HG02610 (cell line): ENCODE data around the gene LSM12.

Source experiments
- ATAC-seq: cut with Tn5 transposase; IDR thresholded peaks from one replicate; pipeline ENCODE4 v1.9.1; 2021; ENCODE audit warnings: mild to moderate bottlenecking, moderate library complexity; ENCODE audit not compliant: unreplicated experiment

Gene LSM12

DNA sequence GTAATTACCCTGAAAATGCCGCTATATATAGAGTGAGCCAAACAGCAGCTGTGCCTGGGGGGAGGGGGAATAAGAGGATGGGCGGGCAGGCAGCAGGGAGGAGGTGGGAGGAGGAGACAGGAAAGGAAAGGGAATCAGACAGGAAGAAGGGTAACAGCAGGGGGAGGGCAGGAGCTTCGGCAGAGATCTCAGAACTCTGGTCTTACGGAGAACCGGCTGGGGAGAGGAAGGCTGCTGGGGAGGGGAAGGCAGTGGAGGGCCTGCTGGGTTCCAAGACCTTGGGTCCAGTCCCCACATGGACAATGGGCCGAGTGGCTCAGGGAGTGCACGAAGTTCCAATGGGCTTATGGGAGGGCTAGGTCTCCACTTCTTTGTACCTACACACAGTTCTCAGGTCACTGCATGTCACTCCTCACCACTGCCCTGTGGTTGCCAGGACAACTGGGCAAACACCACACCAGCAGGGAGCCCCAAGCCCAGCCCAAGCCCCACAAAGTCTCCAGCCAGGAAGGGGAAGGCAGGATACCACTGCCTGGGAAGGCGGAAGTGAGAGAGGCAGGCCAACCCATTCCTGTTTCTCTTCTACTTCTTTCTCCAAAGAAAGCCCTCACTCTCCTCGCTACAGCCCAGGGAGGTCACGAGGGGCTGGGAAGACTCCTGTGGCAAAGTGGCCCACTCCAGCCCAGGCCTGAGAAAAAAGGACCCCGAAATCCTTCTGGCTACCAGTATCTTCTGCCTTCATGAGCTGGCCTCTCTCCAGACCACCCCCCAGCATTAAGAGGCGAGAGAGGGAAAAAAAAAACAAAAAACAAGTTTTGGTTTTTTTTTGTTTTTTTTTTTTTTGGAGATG, 29.4 kb upstream of the LSM12 start:
- ATAC-seq: no peak

DNA sequence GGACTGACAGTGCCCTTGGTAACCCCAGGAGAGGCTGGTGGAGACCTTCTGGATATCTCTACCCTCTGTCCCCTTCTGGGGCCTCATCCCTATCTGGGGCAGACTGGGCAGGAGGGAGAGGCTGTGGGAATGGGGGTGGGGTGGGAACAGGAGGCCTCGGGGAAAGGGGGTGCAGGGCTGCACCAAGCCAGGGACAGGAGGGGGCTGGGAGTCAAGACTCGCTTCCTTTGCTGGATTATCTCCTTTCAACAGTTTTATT, 28.8 kb upstream of the LSM12 start:
- no peak for ATAC-seq

DNA sequence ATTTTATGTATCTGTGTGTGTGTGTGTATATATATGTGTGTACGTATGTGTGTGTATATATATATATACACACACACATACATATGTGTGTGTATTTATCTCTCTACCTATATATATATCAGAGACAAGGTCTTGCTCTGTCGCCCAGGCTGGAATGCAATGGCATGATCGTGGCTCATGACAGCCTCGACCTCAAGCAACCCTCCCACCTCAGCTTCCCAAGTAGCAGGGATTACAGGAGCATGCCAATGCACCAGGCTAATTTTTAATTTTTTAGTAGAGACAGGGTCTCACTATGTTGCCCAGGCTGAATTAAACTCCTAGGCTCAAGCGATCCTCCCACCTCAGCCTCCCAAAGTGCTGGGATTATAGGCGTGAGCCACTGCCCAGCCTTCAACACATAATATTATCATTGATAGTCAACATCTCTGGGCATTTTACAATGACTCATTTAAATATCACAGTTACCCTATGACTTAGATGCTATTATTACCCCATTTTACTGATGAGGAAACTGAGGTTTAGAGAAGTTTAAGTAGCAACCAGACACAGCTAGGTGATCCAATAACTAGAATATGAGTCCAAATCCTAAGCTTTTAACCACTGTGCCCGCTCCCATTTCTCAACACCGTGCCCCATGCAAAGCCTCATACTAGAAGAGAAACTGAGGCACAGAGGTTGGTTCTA, 28.4 kb upstream of the LSM12 start:
- ATAC-seq: no peak

DNA sequence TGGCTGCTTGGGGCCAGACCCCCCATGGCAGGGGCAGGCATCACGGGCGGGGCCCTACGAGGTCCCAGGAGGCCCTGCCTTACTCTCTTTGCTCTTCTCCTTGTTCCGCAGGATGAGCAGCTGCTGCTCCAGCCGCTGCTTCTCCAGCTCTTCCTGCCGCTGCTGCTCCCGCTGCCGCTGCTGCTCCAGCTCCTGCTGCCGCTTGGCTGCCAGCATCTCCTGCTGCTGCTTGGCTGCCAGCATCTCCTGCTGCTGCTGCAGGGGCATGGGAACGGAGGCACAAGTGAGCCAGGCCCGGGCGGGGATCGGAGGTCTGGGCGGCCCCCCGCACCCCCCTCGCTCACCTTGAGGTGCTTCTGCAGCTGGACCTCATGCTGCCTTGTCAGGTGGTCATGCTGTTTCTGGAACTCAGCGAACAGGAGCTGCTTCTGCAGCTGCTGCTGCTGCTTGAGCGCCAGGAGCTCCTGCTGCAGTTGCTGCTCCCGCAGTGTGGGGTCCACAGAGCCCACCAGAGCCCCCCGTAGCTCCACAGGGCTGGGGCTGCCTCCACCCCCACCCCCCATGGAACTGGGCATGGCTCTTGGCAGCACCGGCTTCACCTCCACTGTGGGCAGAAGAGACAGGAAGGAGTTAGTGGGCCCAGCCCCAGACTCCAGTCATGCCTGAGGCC, 26.9 kb upstream of the LSM12 start:
- no peak for ATAC-seq

DNA sequence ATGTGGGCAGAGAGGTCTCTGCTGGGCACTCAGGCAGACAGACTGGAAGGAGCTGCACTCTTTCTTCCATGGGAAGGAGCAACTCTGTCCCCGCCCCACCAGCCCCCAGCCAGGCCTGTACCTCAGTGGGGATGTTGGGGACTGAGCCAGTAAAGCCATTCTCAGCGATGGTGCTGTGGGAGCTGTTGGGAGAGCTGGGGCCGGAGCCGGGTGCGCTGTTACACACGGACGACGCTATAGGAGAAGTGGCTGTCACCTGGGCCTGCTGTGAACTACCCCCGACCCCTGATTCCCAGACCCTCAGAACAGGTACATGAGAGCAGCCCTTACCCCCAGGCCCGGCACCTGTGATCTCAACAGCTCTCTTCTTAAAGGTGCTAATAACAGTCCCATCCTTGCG, 25.6 kb upstream of the LSM12 start:
- ATAC-seq: no peak

DNA sequence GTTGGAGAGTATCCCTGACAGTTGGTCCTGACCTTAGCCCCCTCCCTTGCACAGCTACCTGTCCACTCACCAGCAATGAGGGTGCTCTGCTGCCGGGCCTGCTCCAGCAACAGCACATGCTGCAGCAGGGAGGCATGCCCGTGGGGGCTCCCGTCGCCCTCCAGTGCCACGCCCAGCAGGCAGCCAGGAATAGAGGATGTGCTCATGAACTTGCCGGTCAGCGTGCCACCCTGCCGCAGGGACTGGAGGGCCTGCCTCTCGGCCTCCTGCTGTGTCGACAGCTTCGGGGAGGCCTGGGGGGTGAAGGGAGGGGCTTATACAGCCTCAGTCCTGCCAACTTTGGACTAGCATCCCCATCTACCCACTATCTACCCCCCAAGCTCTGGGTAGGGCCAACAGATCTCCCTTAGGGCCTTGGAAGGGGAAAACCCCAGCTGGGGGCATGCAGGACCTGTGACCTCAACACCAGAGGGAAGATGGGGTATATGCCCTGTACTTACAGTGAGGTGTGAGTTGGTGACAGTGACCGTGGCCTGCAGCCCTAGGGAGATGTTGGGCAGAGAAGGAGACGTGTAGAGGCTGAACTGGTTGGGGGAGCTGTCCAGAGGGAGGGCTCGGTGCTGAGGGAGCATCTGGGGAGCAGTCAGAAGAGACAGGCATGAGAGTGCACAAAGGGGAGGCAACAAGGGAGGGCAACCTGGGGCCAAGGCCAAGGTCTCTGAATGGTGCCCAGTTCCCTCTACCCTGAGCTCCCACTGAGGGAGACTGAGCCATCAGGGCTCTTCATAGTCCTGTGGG, 24.9 kb upstream of the LSM12 start:
- no peak for ATAC-seq

DNA sequence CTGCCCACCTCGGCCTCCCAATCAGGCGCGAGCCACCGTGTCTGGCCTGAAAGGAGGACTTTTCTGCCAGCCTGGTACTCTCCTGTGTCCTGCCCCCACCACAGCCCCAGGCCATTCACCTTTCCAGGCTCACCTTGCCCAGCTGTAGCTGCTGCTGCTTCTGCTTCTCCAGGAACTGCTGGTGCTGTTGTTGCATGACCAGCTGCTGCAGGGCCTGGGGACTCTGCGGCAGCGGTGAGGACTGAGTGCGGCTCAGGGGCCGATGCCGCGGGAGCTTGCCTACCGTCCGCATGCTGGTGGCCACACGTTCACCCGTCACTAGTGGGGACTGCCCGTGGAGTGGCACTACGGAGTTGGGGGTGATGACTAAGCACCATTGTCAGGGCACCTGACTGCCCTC, 21.8 kb upstream of the LSM12 start:
- ATAC-seq: no peak

DNA sequence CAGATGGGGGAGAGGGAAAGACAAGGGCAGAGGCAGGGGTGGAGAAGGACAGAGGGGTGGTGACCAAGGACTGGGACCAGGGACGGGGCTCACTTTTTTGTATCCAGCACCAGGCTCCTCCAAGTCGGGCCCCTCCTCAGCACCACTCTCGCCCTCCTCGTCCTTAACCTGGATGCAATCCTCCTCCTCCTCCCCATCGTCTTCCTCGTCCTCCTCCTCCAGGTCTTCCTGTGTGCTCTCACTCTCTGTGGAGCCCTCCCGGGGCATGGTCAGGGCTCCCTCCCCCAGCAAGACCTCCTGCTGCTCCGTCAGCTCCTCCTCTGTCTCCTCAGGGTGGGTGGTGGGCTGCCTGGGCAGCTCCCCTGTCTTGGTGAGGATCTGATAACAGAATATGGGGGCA, 20.8 kb upstream of the LSM12 start:
- ATAC-seq: no peak

DNA sequence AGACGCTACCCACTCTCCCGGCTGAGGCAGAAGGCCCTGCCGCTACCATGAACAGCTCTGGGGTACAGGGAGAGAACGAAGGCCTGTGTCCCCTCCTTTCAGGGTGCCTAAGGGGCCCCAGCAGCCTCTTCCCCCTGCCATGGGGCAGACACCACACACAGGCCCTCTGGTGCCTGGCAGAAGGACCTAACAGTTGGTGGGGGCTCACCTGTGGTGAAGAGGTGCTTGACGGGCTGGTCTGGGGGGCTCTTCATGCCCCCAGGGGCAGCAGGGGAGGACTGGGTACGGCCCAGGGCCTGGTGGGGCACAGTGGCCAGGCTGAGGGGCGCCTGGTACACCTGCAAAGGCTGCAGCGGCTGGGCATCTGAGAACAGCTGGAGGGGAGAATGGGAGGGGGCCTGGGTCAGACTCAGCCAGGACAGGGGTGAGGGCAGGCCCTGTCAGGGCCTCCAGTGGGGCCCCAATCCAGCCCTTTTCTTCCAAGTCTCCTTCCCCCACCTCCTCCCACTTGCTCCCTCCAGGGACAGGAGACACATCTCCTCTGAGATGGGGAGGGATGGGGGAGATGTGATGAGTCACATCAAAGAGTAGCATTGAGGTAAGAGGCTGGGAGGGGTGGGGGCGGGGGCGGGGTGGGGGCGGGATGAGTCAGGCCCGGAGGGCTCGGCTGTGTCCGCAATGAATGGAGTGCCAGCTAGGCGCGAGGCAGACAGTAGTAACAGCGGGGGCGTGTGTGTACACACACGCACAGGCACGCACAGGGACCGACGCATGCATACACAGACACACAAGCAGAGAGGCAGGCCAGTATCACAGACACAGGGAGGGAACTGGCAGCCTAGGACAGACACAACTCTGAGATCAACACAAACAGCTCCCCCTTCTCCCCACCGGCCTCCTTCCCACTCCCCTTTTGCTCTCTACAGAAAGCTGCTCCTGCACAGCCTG, 20.2 kb upstream of the LSM12 start:
- no peak for ATAC-seq

DNA sequence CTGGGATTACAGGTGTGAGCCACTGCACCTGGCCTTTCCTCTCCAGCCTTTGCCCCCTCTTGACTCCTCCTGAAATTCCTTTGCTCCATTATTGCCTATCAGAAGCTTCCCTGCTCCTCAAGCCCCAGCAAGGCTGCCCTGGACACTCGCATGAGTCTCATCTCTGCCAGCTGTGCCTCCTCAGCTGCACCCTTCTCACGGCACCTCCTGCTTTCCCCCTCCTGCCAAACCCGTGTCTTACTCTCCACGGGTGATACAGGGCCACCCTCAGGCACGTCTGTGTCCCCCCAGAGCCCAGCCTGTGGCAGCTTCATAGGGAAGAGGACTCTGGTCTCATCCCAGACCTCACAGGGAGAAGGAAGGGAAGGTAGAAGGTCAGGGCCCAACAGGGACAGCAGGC, 19.4 kb upstream of the LSM12 start:
- no peak for ATAC-seq

DNA sequence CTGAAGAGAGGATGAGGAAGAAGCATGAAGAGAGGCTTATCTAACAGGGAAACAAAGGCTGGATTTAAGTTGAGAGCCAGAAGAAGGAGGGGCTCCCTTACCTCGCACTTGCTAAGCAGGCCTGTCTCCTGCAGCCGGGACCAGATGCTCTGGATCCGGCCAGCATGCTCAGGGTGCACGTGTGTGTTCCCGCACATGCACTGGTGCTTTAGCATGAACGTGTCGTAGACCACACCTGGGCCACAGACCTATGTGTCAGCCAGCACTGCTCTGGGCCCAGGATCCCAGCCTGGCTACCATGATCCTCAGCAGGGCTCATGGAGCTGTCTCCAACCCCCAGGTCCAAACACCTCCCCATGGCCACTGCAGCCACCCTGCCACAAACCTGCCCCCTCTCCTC, 18.4 kb upstream of the LSM12 start:
- no peak for ATAC-seq

DNA sequence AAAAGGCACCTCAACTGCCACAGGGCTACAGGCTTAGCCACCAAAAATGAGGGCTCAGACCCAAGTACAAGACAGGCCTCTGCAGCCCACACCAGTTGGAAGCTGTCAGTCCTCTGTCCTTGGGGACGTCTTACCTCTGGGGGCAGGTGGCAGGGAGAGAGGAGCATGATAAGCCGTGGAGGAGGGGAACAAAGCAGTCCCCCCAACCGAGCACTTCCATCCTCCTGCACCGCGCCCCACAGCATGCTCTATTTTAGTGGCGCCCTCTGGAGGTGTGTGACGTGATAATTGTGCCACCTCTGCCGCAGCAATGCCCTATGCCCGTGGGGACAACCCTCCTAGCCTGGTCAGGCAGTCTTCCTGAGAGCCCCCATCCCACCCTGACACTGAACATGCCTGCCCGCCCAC, 17.7 kb upstream of the LSM12 start:
- ATAC-seq: no peak

DNA sequence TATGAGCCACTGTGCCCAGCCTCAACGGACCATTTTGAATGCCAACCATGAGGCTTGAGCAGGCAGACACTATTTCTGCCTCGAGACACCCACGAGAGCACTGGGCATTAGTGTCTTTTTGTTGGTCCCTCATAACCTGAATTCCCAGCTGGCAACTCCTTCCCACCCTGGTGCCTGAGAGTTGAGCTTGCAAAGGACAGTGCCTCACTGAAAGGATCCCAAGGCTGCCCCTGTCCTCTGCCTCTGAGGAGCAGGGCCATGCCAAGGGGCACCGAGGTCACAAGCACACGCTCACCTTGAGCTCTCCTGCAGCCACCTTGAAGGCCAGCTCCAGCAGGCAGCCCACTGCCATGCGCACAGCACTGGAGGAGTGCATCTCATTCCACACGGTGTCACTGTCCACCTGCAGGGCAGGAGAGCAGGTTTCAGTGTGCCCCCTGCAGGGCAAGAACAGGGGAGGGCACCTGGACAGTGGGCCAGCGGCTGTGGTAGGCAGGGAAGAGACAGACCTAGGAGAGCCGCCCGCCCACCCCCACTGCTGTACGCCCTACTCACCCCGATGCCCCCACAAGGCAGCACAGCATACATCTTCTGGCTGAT, 16.9 kb upstream of the LSM12 start:
- ATAC-seq: no peak

DNA sequence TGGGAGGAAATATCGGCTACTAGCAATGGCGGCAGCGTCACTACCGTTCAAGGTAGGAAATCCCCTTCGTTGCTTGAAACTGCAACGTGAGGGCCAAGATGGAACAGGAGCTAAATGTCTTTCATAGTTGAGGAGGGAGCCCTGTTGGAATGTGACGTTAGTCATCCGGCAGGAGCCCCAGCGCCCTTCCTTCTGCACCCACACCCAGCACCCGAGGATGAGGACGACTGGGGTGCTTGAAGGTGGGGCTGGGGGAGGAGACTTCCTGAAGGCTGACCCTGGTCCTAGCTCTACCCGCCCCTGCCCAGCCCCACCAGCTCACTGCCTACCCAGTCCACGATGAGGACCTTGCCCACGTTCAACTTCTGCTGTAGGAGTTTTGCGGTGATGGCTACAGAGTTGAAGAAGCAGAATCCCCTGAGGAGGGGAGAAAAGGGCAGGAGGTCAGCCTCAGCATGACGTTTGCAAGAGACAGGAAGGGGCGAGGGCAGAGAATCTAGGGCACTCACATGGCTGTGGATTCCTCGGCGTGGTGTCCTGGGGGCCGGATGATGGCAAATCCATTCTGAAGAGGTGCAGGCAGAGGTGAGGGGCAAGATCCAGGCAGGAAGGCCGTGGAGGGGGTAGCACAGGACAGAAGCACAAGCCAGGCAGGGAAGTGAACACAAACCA, 15.9 kb upstream of the LSM12 start:
- ATAC-seq: no peak

DNA sequence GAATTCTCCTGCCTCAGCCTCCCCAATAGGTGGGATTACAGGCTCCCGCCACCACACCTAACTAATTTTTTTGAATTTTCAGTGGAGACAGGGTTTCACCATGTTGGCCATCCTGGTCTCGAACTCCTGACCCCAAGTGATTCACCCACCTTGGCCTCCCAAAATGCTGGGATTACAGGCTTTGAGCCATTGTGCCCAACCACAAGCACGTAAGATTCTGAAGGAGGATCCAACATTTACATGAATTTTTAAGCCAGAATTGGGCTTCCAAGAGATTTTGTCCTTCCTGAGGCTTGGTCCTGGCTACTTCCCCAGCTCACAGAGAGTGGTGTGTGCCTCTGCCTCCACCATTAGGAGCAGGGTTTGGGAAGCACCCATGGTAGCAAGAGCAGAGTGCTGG, 15.2 kb upstream of the LSM12 start:
- no peak for ATAC-seq

DNA sequence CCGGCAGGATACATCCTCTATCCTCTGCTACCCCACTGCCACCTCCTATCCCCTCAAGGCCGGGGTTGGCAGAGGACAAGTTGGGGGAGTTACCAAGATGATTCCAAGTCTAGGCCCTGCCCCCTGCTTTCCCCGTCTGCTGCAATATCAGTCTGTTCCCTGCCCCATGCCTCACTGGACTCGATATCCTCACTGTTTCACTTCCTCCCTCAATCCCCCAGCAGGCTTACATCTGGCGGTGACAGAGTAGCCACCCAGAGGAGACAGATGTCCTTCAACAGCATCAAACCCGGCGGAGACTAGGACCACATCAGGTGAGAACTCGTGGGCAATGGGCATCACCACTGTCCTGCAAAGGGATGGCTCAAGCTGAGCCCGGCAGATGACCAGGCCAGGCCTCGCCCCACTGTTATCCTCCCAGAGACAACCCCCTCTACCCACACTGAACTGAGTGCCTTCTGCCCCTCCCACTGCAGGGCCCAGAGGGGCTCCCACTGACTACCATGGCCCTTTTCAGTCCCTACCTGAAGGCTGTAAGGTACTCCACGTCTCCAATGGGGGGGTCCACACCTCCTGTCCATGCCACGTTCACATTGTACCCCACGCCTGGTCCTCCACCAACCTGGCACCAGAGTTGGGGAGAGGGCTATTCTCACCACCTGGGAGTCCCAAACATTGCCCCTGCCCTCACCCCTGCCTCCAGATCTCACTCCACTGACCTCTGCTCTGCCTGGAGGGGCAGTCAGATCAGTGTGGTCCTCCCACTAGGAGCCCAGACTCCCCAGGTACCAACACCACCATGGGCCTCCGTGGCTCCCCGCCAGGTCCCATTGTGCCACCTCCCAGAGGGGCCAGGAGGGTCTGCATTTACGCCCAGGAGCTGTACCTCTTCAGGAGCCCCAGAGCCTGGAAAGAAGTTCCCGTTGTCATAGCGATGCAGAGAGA, 13.7 kb upstream of the LSM12 start:
- ATAC-seq: no peak

DNA sequence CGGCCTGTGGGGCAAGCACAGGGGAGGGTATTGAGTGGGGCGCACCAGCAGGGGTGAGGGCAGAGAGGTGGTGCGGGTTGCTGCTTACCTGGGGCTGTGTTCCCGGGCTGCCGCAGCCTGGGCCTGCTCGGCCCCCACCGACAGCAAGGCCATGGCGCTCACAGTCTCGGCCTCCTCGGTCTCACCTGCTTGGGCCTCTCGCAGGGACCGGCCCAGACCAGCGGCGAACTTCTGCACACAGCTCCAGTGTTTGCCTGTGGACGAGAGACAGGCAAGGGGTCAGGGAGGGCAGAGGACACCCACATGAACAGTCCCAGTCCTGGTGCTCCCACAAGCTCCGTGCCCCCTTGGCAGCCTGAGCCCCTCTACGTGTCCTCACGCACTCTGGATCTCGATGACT, 11.9 kb upstream of the LSM12 start:
- ATAC-seq: no peak

DNA sequence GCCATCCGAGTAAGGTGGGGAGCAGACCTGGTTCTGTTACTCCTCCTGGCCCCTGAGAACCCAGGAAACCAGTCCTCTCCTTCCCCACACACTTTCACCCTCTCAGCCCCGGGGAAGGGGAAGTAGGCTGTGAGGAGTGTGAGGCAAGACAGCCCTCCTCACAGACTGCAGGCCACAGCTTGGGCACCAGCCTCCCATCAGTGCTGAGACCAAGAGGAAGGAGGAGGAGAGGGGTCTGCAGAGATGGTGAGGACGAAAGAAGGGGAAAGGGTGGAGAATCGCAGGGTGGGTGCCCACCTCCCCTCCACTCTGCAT, 11.1 kb upstream of the LSM12 start:
- no peak for ATAC-seq
